ENCODE results near the gene TMEM37. TPM values are rescaled to one million over a fixed set of nuclear protein-coding genes. Genes with fewer than 3 reads are reported as not detected.

Gene TMEM37
- total RNA-seq, 1 experiment from 2014 or later: 2.3 TPM

GRCh38 chr2:119407430-119408220 lies 24.0 kb upstream of the TMEM37 start:
- Histone ChIP-seq H3K27me3 (ENCODE audit: insufficient read depth, low read length) (no peaks in the 10 kb centered on the region), H3K79me2 (ENCODE audit: insufficient read depth, low read length) (no peaks in the 10 kb centered on the region), H3K27ac (ENCODE audit: low read depth, low read length) (no peak overlapping the region), H2AFZ (ENCODE audit: low read depth, low read length, poor library complexity, severe bottlenecking) (no peak overlapping the region), H3K9me3 (ENCODE audit: control insufficient read depth in 1 of 2, insufficient read depth in 1 of 2, low read depth in 1 of 2, low read length in 2 of 2) (no peaks in the 10 kb centered on the region), H3K4me1 (ENCODE audit: control insufficient read depth in 1 of 2, insufficient read depth in 2 of 2, low read length in 2 of 2) (no peaks in the 10 kb centered on the region), H3K36me3 (ENCODE audit: control insufficient read depth in 1 of 2, insufficient read depth in 2 of 2, low read length in 2 of 2) (no peaks in the 10 kb centered on the region), H3K9ac (ENCODE audit: low read length) (no peak overlapping the region), H3K4me2 (ENCODE audit: low read length) (no peak overlapping the region), H4K20me1 (ENCODE audit: insufficient read depth) (no peaks in the 10 kb centered on the region), H3K4me3 (replicated peaks in 1 of 2; ENCODE audit: low read depth in 1 of 2, low read length in 2 of 2) (no peak overlapping the region), H3K9me2 (ENCODE audit: insufficient read depth) (no peaks in the 10 kb centered on the region)
- ChIA-PET POLR2A (no interaction called here), CTCF (interaction anchor here (2.0 to 3.0 kb wide), 2 partner anchors 68 to 69 kb away, joined by 10 to 16 read pairs; no protein-coding TSS in a partner anchor), RAD21 (ENCODE audit: low non-redundant PET in 1 of 2, low total read pairs in 2 of 2, uncharacterized antibody in 2 of 2, unreplicated experiment in 2 of 2) (no interaction called here)
- peak; percentile 52 for DNase-seq (ENCODE audit: low read depth, low spot score)
- intact Hi-C loops (cut with micrococcal nuclease): loop anchor here (1.0 kb wide), 2 partner anchors 69 to 253 kb away; no protein-coding TSS in a partner anchor
- TF ChIP-seq, protein P1, sequence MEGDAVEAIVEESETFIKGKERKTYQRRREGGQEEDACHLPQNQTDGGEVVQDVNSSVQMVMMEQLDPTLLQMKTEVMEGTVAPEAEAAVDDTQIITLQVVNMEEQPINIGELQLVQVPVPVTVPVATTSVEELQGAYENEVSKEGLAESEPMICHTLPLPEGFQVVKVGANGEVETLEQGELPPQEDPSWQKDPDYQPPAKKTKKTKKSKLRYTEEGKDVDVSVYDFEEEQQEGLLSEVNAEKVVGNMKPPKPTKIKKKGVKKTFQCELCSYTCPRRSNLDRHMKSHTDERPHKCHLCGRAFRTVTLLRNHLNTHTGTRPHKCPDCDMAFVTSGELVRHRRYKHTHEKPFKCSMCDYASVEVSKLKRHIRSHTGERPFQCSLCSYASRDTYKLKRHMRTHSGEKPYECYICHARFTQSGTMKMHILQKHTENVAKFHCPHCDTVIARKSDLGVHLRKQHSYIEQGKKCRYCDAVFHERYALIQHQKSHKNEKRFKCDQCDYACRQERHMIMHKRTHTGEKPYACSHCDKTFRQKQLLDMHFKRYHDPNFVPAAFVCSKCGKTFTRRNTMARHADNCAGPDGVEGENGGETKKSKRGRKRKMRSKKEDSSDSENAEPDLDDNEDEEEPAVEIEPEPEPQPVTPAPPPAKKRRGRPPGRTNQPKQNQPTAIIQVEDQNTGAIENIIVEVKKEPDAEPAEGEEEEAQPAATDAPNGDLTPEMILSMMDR (IDR thresholded peaks at IDR 0.05 in 2 of 3, conservative IDR thresholded peaks at IDR 0.05 in 1 of 3; ENCODE audit: borderline replicate concordance in 1 of 3, insufficient read depth in 1 of 3, low read depth in 2 of 3, low read length in 2 of 3): peak; percentile 62 to 95 (median 82)
- TF ChIP-seq POLR2AphosphoS5 (IDR thresholded peaks at IDR 0.05; ENCODE audit: low read depth, low read length) (no peak), RAD21 (IDR thresholded peaks at IDR 0.05; ENCODE audit: low read depth) (peak; percentile 96)
- ATAC-seq: peak; percentile 90
- no TSS peak for BruUV-seq (replicated peaks)

DNA sequence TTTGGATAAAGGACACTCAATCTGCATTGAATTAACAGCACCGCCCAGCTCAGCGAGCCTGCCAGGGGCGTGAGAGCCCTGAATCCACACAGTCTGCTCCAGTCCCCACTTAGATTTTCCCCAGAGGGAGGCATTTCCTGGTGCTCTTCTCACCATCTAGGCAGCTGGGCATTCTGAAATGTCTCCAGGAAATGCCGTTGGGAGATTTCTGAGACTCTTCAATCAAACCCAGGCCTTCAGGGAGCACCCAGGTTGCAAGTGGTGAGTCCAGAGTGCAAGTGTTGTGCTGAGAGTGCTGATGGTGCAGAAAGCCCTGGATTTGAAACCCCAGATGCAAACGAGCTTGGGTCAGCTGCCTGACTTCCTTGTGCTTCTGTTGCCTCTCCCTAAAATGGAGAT lies 23.4 kb upstream of the TMEM37 start:
- Histone ChIP-seq H3K79me2 (ENCODE audit: insufficient read depth, low read length) (no peaks in the 10 kb centered on the region), H3K4me2 (ENCODE audit: low read length) (no peak overlapping the region), H3K4me1 (ENCODE audit: control insufficient read depth in 1 of 2, insufficient read depth in 2 of 2, low read length in 2 of 2) (no peaks in the 10 kb centered on the region), H3K27ac (ENCODE audit: low read depth, low read length) (no peak overlapping the region), H4K20me1 (ENCODE audit: insufficient read depth) (no peaks in the 10 kb centered on the region), H3K9me2 (ENCODE audit: insufficient read depth) (no peaks in the 10 kb centered on the region), H3K9ac (ENCODE audit: low read length) (no peak overlapping the region), H3K9me3 (ENCODE audit: control insufficient read depth in 1 of 2, insufficient read depth in 1 of 2, low read depth in 1 of 2, low read length in 2 of 2) (no peaks in the 10 kb centered on the region), H2AFZ (ENCODE audit: low read depth, low read length, poor library complexity, severe bottlenecking) (no peak overlapping the region), H3K36me3 (ENCODE audit: control insufficient read depth in 1 of 2, insufficient read depth in 2 of 2, low read length in 2 of 2) (no peaks in the 10 kb centered on the region), H3K4me3 (replicated peaks in 1 of 2; ENCODE audit: low read depth in 1 of 2, low read length in 2 of 2) (no peak overlapping the region), H3K27me3 (ENCODE audit: insufficient read depth, low read length) (no peaks in the 10 kb centered on the region)
- no TSS peak for BruUV-seq (replicated peaks)
- ChIA-PET RAD21 (ENCODE audit: low non-redundant PET in 1 of 2, low total read pairs in 2 of 2, uncharacterized antibody in 2 of 2, unreplicated experiment in 2 of 2) (no interaction called here), CTCF (interaction anchor here (2.0 kb wide), 1 partner anchor 68 kb away, joined by 16 read pairs; no protein-coding TSS in a partner anchor), POLR2A (no interaction called here)
- no peak for DNase-seq (ENCODE audit: low read depth, low spot score)
- ATAC-seq: no peak
- intact Hi-C loops (cut with micrococcal nuclease): no loop called here
- TF ChIP-seq RAD21 (IDR thresholded peaks at IDR 0.05; ENCODE audit: low read depth): no peak
- TF ChIP-seq ZFX (IDR thresholded peaks at IDR 0.05): no peak
- TF ChIP-seq ZNF274 (IDR thresholded peaks at IDR 0.05; ENCODE audit: low read depth, low read length): no peak
- TF ChIP-seq FOSL1 (IDR thresholded peaks at IDR 0.05; ENCODE audit: low read depth): no peak
- TF ChIP-seq, protein P2, sequence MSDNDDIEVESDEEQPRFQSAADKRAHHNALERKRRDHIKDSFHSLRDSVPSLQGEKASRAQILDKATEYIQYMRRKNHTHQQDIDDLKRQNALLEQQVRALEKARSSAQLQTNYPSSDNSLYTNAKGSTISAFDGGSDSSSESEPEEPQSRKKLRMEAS (IDR thresholded peaks at IDR 0.05): no peak
- TF ChIP-seq CEBPB (IDR thresholded peaks at IDR 0.05; ENCODE audit: low read depth): no peak
- TF ChIP-seq EZH2 (IDR thresholded peaks at IDR 0.05): no peak
- TF ChIP-seq YY1 (IDR thresholded peaks at IDR 0.05; ENCODE audit: extremely low read depth, insufficient replicate concordance, low read depth, low read length): no peak
- TF ChIP-seq, protein P3, sequence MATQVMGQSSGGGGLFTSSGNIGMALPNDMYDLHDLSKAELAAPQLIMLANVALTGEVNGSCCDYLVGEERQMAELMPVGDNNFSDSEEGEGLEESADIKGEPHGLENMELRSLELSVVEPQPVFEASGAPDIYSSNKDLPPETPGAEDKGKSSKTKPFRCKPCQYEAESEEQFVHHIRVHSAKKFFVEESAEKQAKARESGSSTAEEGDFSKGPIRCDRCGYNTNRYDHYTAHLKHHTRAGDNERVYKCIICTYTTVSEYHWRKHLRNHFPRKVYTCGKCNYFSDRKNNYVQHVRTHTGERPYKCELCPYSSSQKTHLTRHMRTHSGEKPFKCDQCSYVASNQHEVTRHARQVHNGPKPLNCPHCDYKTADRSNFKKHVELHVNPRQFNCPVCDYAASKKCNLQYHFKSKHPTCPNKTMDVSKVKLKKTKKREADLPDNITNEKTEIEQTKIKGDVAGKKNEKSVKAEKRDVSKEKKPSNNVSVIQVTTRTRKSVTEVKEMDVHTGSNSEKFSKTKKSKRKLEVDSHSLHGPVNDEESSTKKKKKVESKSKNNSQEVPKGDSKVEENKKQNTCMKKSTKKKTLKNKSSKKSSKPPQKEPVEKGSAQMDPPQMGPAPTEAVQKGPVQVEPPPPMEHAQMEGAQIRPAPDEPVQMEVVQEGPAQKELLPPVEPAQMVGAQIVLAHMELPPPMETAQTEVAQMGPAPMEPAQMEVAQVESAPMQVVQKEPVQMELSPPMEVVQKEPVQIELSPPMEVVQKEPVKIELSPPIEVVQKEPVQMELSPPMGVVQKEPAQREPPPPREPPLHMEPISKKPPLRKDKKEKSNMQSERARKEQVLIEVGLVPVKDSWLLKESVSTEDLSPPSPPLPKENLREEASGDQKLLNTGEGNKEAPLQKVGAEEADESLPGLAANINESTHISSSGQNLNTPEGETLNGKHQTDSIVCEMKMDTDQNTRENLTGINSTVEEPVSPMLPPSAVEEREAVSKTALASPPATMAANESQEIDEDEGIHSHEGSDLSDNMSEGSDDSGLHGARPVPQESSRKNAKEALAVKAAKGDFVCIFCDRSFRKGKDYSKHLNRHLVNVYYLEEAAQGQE (IDR thresholded peaks at IDR 0.05; ENCODE audit: low read depth): no peak
- TF ChIP-seq POLR2A (IDR thresholded peaks at IDR 0.05; ENCODE audit: borderline replicate concordance, extremely low read depth, insufficient read depth, insufficient read length): no peak

Measured in HCT116 (cell line).